ENCODE measurements around the gene GREB1.

Gene GREB1

DNA sequence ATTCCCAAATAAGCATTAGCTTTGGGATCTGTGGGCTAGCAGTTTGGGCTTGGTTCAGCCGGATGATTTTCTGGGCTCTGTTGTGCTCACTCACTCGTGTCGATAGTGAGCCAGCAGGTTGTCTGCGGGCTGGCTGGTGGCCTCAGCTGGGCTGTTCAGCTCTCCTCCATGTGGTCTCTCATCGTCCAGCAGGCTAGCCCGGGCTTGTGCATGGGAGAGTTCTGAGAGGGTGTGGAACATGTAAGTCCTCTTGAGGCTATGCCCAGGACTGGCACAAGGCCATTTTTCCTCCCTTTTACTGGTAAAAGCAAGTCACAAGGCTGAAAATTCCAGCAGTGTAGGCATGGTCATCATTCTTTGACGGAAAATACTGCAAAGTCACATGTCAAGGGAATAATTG lies 97.6 kb downstream of the GREB1 start:
- DNase-seq (ENCODE audit: low read depth in 2 of 3, low spot score in 2 of 3), result no peak

- no peak for DNase-seq (ENCODE audit: low read depth in 2 of 3, low spot score in 2 of 3)
Observed at GRCh38 chr2:11633923-11634478, 100.2 kb downstream of the GREB1 start.

- DNase-seq (ENCODE audit: low read depth in 2 of 3, low spot score in 2 of 3), result no peak
Observed at GRCh38 chr2:11634584-11634983, 100.7 kb downstream of the GREB1 start.

DNA sequence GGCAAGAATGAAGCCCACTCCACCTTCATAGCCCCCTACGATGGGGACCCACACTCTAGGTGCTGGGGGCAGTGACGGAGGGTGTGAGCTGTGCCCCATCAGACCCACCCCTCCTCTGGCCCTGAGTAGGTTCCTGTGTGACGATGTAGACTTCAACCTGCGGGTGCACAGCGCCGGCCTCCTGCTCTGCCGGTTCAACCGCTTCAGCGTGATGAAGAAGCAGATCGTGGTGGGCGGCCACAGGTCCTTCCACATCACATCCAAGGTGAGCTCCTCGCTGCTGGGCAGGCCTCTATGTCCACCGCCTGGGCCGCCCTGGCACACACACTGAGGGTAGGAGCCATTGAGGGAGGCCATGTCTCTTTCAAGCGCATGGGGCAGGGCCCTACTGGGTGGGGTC lies 101.3 kb downstream of the GREB1 start:
- DNase-seq (ENCODE audit: low read depth in 2 of 3, low spot score in 2 of 3), result no peak

- no peak for DNase-seq (ENCODE audit: low read depth in 2 of 3, low spot score in 2 of 3)
Observed at GRCh38 chr2:11636593-11637295, 102.9 kb downstream of the GREB1 start.

- DNase-seq (ENCODE audit: low read depth in 2 of 3, low spot score in 2 of 3), result no peak
Observed at GRCh38 chr2:11637546-11637945, 103.7 kb downstream of the GREB1 start.

DNA sequence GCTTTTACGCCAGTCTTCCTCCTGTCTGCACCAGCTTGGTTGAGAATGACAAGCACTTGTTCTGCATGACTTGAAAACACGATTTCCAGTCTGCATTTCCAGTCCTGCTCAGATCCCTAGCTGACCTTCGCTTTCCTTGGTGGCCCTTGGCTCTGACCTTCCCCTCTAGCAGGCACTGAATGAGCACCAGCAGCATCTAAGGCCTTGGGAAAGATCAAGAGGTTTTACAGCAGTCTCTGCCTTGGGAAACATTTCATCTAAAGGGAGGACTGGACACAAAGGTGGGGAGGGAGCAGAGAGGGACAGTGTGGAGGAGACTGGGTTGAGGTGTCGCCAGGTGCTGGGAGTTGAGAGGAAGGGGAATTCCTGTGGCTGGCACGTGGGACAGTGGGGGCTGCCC lies 105.7 kb downstream of the GREB1 start:
- no peak for DNase-seq (ENCODE audit: low read depth in 2 of 3, low spot score in 2 of 3)

DNA sequence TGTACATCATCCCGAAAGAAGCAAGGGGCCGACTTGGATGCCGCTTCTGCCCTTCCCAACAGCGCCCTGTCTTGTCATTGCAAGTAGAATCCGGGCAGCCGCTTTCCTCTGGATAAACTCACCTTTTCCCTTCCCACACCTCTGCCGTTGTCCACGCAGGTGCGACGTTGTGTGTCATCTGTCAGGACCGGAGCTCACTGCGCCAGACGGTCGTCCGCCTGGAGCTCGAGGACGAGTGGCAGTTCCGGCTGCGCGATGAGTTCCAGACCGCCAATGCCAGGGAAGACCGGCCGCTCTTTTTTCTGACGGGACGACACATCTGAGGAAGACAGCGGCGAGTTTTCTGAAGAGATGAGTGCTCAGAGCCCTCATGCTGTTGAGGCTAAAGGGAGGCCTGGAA lies 106.3 kb downstream of the GREB1 start:
- no peak for DNase-seq (ENCODE audit: low read depth in 2 of 3, low spot score in 2 of 3)

DNA sequence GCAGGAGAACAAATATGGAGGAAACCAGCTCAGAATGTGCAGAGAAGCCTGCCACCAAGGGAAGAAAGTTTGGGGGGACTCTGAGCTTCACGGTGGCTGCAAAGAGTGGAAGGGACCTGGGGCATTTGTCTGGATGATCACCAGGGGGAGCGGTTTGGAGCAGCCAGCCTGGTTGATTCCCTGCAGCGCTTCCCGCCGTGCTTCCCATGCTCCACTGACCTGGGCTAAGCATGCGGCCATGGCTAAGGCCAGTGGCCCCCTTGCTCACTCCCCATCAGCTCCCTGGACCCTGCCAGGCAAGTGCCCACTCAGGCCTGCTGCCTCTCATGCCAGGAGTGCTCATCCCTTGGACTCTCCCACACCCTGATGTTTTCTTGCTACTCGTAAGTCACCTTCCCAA lies 109.1 kb downstream of the GREB1 start:
- no peak for DNase-seq (ENCODE audit: low read depth in 2 of 3, low spot score in 2 of 3)

GRCh38 chr2:11644293-11644692 lies 110.4 kb downstream of the GREB1 start:
- no peak for DNase-seq (ENCODE audit: low read depth in 2 of 3, low spot score in 2 of 3)

DNA sequence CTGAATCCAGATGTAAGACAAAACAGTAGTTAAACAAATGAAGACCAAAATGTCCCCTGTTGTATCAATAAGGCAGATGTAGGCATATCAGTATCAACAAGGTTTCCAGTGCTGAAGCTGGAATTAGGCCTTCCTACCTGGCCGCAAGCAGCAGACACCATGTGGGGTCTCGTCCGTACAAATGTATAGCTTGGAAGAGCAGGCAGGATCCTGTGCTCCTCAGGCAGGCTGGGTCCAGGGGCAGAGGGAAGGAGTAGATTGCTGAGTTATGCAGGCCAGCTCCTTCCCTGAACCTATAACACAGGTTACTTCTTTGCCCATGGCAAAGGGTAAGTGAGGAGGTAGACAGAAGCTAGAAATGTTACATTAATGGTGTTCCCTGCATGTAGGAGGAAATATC lies 112.7 kb downstream of the GREB1 start:
- no peak for DNase-seq (ENCODE audit: low read depth in 2 of 3, low spot score in 2 of 3)

GRCh38 chr2:11647834-11648600 lies 114.2 kb downstream of the GREB1 start:
- no peak for DNase-seq (ENCODE audit: low read depth in 2 of 3, low spot score in 2 of 3)

DNA sequence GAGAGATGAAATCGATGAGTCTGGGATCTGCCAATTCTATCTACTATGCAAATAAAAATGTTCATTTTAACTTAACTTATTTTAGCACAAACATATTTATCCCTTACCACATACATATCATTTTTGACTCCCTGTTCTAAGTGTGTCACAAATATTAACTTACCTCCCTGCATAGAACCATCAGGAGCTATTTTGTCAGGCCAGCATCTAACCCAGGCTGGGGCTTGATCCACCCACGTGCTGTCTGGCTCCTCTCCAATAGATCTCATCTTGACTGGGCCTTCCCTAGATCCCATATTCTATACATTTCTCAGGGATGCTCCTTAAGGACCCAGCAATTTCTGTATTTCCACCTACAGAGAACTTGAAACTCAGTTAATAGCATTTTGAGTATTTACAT lies 115.2 kb downstream of the GREB1 start:
- no peak for DNase-seq (ENCODE audit: low read depth in 2 of 3, low spot score in 2 of 3)

DNA sequence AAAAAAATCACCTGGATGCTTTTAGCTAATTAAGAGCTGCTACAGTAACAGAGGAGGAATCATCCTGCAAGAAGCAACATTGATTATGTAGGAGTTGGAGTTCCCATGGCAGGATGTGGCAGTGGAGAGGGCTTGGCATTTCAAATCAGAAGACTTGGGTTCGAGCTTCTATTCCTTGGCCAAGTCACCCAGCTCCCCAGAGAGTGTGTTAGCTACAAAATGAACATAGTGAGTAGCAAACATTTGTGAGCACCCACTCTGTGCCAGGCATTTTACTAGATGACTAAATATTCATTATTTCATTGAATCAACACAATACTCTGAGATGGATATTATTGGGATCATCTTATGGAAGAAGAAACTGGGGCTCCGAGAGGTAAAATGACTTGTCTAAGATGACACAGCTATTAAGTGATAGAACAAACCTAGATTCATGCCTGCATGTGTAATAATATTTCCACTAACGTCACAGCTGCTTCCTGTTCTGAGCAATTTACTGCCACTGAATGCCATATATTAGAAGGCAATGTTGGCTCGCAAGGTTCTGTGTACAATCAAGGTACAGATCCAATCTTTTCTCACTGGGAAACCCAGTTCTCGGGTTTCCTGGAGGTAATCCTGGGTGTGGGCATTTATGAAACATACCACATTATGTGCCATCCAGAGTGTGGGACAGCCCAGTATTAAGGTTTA lies 118.2 kb downstream of the GREB1 start:
- DNase-seq (ENCODE audit: low read depth in 2 of 3, low spot score in 2 of 3), result no peak

DNA sequence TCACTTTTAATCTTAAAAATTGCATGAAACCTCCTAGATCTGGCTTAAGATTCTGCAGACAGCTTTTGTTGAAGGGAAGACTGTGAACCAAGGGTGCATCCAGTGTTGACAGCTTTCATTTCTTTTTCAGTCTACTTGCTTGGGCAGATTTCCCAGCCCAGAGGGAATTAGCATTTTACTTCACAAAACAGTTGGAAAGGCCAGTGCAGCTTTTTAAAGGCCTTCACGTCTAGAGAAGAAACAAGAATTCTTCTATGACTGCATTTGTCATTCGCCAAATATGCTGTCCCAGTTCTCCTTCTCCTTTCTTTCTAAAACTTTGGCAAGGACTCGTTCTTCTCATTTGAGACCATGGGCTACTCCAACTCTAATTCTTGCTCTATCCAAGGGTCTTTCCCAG lies 118.7 kb downstream of the GREB1 start:
- no peak for DNase-seq (ENCODE audit: low read depth in 2 of 3, low spot score in 2 of 3)

- no peak for DNase-seq (ENCODE audit: low read depth in 2 of 3, low spot score in 2 of 3)
Observed at GRCh38 chr2:11655495-11655894, 121.7 kb downstream of the GREB1 start.

GRCh38 chr2:11656252-11656651 lies 122.4 kb downstream of the GREB1 start:
- no peak for DNase-seq (ENCODE audit: low read depth in 2 of 3, low spot score in 2 of 3)

DNA sequence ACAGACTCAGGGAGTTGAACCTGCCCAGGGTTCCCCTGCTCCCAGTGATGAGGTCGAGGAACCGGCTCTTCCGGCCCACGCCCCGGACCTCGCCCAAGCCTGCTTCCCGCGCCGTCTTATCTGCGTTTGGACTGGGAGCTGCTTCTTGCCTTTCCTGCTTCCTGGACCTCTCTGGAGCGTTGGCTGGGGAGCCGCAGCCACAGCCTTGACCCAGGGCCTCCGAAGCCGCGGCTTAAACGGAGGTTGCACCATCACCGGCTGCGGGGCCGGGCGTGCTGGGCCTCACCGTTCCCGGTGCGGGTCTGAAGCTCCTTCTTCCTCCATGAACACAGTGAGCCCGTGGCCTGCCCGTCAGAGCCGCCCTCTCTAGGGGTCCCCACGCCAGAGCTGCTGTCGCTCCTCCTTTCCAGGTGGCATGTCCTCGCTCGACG lies 122.8 kb downstream of the GREB1 start:
- no peak for DNase-seq (ENCODE audit: low read depth in 2 of 3, low spot score in 2 of 3)

- no peak for DNase-seq (ENCODE audit: low read depth in 2 of 3, low spot score in 2 of 3)
Observed at GRCh38 chr2:11657195-11657594, 123.3 kb downstream of the GREB1 start.

DNA sequence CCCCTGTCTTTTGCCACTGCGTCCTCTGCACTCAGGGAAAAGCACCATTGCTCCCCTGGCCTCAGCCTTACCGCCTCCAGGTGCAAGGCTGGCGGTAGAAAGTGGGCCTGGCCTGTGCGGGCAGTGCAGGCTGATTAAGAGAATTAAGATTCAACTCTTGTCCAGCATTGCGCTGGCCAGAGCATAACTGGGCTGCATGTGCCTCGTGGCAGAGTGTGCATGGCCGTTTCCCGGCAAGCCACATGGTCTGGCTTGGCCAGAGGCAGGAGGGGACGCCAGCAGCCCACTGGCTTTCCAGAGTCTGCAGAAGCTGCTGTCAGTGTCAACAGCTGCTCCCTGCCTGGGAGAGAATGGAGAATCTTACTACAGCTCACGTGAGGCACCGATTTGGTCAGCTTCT lies 123.8 kb downstream of the GREB1 start:
- DNase-seq (ENCODE audit: low read depth in 2 of 3, low spot score in 2 of 3), result no peak

DNA sequence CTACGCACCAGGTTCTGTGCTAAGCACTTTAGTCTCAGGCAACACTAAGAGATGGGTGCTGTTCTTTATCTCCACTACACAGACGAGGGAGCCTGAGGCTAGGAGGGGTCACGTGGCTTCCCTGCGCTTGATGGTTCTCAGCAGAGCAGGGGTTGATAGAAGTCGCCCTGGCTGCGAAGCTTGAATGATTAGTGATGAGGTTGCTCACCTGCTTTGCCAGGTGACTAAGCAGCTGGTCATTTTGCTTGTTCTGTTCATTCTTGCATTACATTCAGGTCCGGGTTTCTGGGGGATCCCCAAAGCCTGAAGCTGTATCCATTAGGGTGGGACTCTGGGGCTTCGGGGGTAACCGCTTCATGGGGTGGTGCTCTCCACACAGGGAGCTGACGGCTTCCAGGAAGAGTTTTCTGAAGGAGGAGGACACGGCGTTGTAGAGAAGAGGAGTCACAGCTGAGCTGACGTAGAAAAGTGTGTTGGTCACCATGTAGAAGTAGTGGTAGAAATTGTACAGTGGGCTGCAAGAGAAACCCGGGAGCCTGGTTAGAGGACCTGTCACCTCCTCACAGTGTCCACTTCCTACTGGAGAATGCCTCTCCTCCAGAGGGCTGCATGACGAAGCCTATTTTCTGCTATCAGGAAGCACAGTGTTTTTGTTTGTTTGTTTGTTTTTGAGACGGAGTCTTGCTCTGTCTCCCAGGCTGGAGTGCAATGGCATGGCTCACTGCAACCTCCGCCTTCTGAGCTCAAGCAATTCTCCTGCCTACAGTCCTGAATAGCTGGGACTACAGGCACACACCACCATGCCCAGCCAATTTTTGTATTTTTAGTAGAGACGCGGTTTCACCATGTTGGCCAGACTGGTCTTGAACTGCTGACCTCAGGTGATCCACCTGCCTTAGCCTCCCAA lies 124.6 kb downstream of the GREB1 start:
- no peak for DNase-seq (ENCODE audit: low read depth in 2 of 3, low spot score in 2 of 3)

All from activated CD8-positive, alpha-beta memory T cell treated with anti-CD3 and anti-CD28 coated beads for 48 hours (primary cell).